Esophagus squamous epithelium (tissue), 4 donors: ENCODE results near the gene ZWILCH.

Experiments used
- POLR2A ChIP-seq, 4 donors: fragments of 450-650 bp; IDR thresholded peaks; one replicate each; pipeline ENCODE4 v1.6.1; 2017; ENCODE audit warnings: antibody characterized with exemption in 4 of 4, mild to moderate bottlenecking in 4 of 4, moderate library complexity in 3 of 4
- TF ChIP-seq, protein P1 (sequence below), 6 experiments: fragments of 450-650 bp in 4 of 6; fragments of 200-600 bp in 2 of 6; sonication (generic) in 2 of 6; IDR thresholded peaks; one replicate each; pipeline ENCODE4 v1.5.1; 2016 to 2019; ENCODE audit warnings: antibody characterized with exemption in 6 of 6, mild to moderate bottlenecking in 4 of 6, moderate library complexity in 4 of 6

DNA sequence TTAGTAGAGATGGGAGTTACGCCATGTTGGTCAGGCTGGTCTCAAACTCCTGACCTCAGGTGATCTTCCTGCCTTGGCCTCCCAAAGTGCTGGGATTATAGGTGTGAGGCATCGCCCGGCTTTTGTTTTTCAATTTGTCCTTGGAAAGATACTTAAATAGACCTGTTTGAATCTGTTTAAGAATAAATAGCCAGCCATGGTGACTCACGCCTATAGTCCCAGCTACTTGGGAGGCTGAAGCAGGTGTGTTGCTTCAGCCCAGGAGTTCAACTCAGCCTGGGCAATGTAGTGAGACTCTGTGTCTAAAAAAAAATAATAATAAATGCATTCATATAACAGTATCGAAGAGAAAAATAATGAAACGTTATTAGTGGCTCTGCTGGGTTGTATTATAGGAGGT, 24.9 kb upstream of the ZWILCH start:
- TF ChIP-seq POLR2A (IDR thresholded peaks at IDR 0.05) = no peak
- TF ChIP-seq, protein P1, sequence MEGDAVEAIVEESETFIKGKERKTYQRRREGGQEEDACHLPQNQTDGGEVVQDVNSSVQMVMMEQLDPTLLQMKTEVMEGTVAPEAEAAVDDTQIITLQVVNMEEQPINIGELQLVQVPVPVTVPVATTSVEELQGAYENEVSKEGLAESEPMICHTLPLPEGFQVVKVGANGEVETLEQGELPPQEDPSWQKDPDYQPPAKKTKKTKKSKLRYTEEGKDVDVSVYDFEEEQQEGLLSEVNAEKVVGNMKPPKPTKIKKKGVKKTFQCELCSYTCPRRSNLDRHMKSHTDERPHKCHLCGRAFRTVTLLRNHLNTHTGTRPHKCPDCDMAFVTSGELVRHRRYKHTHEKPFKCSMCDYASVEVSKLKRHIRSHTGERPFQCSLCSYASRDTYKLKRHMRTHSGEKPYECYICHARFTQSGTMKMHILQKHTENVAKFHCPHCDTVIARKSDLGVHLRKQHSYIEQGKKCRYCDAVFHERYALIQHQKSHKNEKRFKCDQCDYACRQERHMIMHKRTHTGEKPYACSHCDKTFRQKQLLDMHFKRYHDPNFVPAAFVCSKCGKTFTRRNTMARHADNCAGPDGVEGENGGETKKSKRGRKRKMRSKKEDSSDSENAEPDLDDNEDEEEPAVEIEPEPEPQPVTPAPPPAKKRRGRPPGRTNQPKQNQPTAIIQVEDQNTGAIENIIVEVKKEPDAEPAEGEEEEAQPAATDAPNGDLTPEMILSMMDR (IDR thresholded peaks at IDR 0.05) = no peak
